ENCODE measurements around the gene PPP2R5D.

GRCh38 chr6:43055966-43056365 is 71.6 kb downstream of the PPP2R5D start:
- TF ChIP-seq RAD21 (IDR thresholded peaks at IDR 0.05 in 1 of 2, conservative IDR thresholded peaks at IDR 0.05 in 1 of 2; ENCODE audit: low read depth in 2 of 2, low read length in 2 of 2) (no peak), CTCF (IDR thresholded peaks at IDR 0.05; ENCODE audit: control extremely low read depth in 1 of 3, insufficient read depth in 1 of 3, low read depth in 1 of 3, low read length in 3 of 3) (no peak), CEBPB (IDR thresholded peaks at IDR 0.05; ENCODE audit: low read depth, low read length) (no peak), EP300 (IDR thresholded peaks at IDR 0.05; ENCODE audit: borderline replicate concordance in 1 of 2, low read depth in 2 of 2, low read length in 2 of 2) (no peak), HDAC2 (IDR thresholded peaks at IDR 0.05; ENCODE audit: borderline replicate concordance in 1 of 2, low read depth in 2 of 2, low read length in 2 of 2) (no peak), EZH2 (IDR thresholded peaks at IDR 0.05; ENCODE audit: low read depth, low read length, severe bottlenecking) (no peak), ZNF274 (IDR thresholded peaks at IDR 0.05; ENCODE audit: borderline replicate concordance, extremely low read depth, low read length) (no peak), POLR2AphosphoS5 (IDR thresholded peaks at IDR 0.05; ENCODE audit: low read depth, low read length) (no peak), SIX5 (IDR thresholded peaks at IDR 0.05; ENCODE audit: low read depth, low read length) (no peak), POLR2A (IDR thresholded peaks at IDR 0.05; ENCODE audit: control extremely low read depth in 1 of 2, low read depth in 2 of 2, low read length in 2 of 2) (no peak), YY1 (IDR thresholded peaks at IDR 0.05; ENCODE audit: low read depth, low read length) (no peak)

All from H1 (cell line).